ENCODE measurements around the gene PROP1.
"Not testable (repeated sequence)": the region's sequence is repeated elsewhere in the genome, so short reads cannot be mapped to it uniquely, and the experiment has no call there.

Gene PROP1

GRCh38 chr5:177995691-177996595, at the start of gene PROP1:
Gene PROP1 (minus strand): TSS chr5:177996242. CDS start chr5:177995933, 309 bp downstream.
- no peak for DNase-seq

GRCh38 chr5:178019379-178020030, 23.5 kb upstream of the PROP1 start:
- DNase-seq, result not testable (repeated sequence)

DNA sequence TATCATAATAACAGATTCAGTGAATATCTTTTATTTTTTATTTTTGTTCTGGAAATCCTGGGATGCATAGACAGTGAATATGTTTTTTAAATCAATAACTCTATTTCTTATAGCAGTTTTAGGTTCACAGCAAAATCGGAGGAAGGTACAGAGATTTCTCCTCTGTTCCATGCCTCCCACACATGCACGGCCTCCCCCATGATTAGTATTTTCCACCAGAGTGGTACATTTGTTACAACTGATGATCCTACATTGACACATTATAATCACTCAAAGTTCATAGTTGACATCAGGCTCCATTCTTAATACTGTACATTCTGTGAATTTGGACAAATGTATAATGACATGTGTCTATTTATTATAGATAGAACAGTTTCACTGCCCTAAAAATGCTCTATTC, 16.7 kb upstream of the PROP1 start:
- not testable (repeated sequence) for DNase-seq

DNA sequence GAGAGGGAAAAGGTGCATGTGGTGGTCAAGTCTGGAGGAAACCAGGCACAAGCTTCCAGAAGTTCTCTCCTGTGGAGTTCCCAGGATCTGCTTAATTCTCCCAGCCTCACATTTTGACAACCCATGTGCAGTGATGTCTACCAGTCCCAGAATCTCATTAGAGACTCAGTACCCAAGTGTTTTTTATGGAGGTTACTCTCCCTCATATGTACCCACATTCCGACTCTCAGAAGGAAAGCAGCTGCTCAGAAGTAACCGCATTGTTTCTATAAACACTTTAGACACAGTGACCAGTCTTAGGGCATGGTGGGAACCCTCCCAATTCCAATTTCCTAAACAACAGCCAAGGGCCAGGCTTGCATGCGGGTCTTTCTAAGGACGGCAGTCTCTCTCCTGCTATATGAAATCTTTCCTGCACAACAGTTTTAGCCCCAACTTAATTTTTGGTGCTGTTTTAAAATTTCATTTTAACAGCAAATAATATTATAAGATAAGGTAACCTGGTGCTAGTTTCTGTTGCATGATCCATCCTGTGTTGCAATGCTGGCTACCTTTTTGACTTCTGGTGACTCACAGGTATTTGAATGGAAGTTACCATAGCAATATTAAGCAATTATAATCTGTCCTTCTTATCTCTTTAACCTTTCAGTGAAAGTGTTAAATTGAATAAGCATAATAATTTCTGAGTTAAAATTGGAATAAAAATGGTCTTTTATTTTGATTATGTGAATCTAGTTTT, 15.9 kb upstream of the PROP1 start:
- DNase-seq, result not testable (repeated sequence)

- not testable (repeated sequence) for DNase-seq
These were observed 11.2 kb upstream of the PROP1 start for GRCh38 chr5:178007272-178007671.

DNA sequence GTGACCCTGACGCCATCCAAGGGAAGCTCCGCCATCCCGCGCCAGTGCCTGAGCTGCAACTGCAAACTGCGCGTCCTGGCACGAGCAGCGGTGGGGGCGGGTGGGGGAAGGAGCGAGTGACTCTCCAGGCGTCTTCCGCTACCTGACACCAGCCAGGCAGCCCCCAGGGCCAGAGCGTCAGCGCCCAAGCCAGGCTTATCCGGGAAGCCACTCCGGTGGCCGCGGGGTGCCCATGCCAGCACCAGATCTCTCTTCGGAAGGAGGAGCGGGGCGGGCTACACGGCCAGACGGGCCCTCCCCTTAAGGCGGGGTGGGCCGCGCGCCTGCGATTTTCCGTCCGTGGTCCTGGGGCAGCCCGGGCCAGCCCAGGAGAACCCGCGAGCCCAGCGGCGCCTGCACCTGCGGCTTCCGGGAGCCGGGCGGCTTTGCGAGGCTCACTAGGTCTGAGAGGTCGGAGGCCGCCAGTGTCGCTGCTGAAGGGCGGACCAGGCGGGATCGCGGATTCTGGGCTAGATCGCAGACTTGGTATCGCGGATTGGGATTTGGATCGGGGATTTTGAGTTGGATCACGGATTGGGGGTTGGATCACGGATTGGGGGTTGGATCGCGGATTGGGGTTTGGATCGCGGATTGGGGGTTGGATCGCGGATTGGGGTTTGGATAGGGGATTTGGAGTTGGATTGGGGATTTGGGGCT, 10.6 kb upstream of the PROP1 start:
- DNase-seq, result not testable (repeated sequence)

GRCh38 chr5:178006181-178006535, 10.1 kb upstream of the PROP1 start:
- not testable (repeated sequence) for DNase-seq

- no peak for DNase-seq
These were observed 1.8 kb upstream of the PROP1 start for GRCh38 chr5:177997846-177998245.

DNA sequence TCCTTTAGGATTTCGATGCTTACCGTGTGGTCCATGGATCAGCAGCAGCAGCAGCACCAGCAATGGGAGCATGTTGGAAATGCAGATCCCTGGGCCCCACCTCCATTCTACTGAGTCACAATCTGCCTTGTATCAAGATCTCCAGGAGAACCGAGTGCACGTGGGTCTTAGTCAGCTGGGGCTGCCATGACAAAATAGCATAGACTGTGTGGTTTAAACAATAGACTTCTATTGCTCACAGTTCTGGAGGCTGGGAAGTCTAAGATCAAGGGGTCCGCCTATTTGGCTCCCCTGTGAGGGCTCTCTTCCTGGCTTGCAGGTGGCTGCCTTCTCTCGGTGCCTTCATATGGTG, 1.3 kb upstream of the PROP1 start:
- no peak for DNase-seq

DNA sequence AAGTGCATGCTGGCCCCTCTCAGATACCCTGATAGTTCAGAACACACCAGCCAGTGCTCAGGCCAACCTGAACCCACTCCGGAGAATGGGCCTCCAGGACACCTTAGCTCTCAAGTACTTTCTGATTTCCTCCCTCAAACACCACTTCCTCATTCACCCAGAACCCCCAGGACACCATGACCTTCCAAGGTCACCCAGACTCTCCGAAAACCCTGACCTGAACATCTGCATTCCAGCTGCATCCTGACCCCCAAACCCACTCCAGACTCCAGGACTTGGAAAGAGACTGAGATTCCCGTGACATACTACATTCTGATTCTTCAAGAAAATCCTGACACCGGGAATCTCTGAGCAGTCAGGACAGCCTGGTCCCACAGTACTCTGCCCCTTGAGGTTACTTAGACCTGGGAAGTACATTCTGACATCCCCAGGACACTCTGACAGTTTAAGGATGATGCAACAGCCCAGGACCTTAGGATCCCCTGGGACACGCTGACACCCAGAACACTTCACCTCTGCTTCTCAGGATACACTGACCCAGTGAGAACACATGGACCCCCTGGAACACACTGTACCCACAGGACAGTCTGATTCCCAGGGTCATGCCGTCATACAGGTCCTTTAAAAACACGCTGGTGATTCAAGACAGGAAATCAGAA, 747 bp upstream of the PROP1 start:
- no peak for DNase-seq

- no peak for DNase-seq
These were observed 1.4 kb downstream of the PROP1 start for GRCh38 chr5:177994561-177995190.

DNA sequence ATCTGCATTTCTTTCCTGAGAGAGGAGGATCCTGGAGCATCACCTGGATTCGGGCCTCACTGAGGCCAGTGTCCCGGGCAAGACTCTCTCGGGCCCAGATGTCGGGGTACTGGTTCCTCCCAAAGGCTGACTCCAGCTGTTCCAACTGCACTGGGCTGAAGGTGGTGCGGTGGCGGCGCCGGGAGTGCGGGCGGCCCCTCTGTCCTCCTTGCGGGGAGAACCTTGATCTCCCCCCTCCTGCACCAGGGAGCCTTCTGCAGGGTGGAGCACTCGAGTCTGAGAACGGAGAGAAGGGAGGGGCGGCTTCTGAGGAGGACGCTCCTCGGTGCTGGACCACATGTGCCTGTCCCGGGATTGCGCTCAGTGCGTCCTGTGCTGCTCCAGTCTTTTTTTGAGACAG, 2.0 kb downstream of the PROP1 start:
- no peak for DNase-seq

GRCh38 chr5:177992466-177992865, 3.6 kb downstream of the PROP1 start:
- DNase-seq, result no peak

GRCh38 chr5:177988989-177989625, 6.9 kb downstream of the PROP1 start:
- DNase-seq, result no peak

- no peak for DNase-seq
These were observed 8.7 kb downstream of the PROP1 start for GRCh38 chr5:177987326-177987725.

DNA sequence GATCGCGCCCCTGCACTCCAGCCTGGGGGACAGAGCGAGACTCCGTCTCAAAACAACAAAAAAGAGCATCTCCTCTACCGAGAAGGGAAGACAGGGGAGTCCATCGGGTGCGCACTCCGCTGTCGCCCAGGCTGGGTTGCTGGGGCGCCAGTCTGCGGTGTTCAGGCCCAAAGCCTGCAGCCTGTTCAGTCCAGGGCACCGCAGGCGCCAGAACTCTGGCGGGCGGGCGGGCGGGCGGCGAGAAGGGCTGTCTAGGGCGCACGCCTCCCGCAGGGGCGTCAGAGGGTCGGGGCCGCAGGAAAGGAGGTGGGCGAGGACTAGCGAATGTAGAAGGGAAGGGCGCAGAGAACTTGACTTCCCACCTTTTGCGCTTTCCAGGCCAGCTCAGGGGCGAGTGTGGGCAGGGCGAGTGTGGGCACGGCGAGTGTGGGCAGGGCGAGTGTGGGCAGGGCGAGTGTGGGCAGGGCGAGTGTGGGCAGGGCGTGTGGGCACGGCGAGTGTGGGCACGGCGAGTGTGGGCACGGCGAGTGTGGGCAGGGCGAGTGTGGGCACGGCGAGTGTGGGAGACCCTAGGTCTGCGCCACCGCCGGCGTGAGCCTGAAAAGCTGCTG, 10.5 kb downstream of the PROP1 start:
- no peak for DNase-seq

DNA sequence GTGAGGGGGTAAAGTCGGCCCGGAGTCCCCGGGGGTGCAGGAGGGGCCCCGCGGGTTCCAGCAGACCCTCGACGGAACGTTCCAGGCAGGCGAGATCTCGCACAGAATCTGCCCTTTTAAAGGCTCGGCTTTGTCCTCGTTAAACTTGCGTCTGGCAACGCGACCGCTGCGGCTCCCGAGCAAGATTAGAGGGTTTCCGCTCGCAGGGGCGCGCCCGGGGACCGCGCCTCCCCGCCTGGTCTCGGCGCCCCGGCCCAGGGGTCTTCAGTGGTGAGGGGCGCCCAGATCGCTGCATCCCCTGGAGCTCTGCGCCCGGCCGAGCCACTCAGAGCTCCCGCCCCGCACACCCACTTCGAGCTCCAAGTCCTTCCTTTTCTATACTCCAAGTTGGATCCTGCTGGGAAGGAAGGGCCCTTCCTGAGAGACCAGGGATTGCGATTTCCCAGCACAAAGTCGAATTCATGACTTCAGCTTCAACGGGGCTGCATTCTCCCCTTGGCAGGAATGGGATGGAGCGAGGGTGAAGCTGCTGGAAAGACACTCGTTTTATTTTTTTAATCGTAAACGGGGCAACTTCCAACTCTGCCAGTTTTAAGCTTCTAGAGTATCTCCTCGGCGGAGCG, 11.3 kb downstream of the PROP1 start:
- no peak for DNase-seq

GRCh38 chr5:177983763-177984583, 12.1 kb downstream of the PROP1 start:
- no peak for DNase-seq

- no peak for DNase-seq
These were observed 13.1 kb downstream of the PROP1 start for GRCh38 chr5:177982956-177983355.
